ENCODE measurements around the gene AKT3.

GRCh38 chr1:243595527-243596210 lies 254.4 kb downstream of the AKT3 start:
- no peak for TF ChIP-seq CTCF (IDR thresholded peaks at IDR 0.05; ENCODE audit: low read depth, low read length, poor library complexity, severe bottlenecking)
- TF ChIP-seq EZH2phosphoT487 (IDR thresholded peaks at IDR 0.05; ENCODE audit: borderline replicate concordance, low read length) = no peak
